IPS DF 6.9 (cell line): ENCODE measurements around the gene USH2A.
"Not testable (repeated sequence)": the region's sequence is repeated elsewhere in the genome, so short reads cannot be mapped to it uniquely, and the experiment has no call there.

Experiments used
- DNase-seq: peaks from one replicate; pipeline ENCODE4 v3.0.0-alpha.2; 2013; ENCODE audit warnings: low read depth, low spot score
- H3K27ac ChIP-seq: one replicate; pipeline ENCODE4 v1.5.1; 2013; ENCODE audit warnings: low read length, control low read depth
- H3K27me3 ChIP-seq: 2 replicates; pipeline ENCODE4 v1.6.1; 2013; ENCODE audit warnings: mild to moderate bottlenecking, low read length; ENCODE audit not compliant: control insufficient read depth, insufficient read depth
- H3K36me3 ChIP-seq: 2 replicates; pipeline ENCODE4 v1.6.1; 2013; ENCODE audit warnings: low read length; ENCODE audit not compliant: control insufficient read depth, insufficient read depth
- H3K4me1 ChIP-seq: 2 replicates; pipeline ENCODE4 v1.6.1; 2013; ENCODE audit warnings: low read length; ENCODE audit not compliant: control insufficient read depth, insufficient read depth
- H3K4me3 ChIP-seq: 2 replicates; pipeline ENCODE4 v1.5.1; 2013; ENCODE audit warnings: mild to moderate bottlenecking, low read length
- H3K9me3 ChIP-seq: 2 replicates; pipeline ENCODE4 v1.6.1; 2013; ENCODE audit warnings: low read length, inconsistent platforms; ENCODE audit not compliant: control insufficient read depth, insufficient read depth
- WGBS: extraction: QIAGEN DNeasy Blood & Tissue Kit; methylation state at CpG from one replicate; pipeline ENCODE4 v1.1.7; 2013; ENCODE audit warnings: mixed read lengths, missing lambda C conversion rate; ENCODE audit not compliant: insufficient read length, insufficient coverage; 5-methylcytosine and 5-hydroxymethylcytosine counted together

USH2A gene

DNA sequence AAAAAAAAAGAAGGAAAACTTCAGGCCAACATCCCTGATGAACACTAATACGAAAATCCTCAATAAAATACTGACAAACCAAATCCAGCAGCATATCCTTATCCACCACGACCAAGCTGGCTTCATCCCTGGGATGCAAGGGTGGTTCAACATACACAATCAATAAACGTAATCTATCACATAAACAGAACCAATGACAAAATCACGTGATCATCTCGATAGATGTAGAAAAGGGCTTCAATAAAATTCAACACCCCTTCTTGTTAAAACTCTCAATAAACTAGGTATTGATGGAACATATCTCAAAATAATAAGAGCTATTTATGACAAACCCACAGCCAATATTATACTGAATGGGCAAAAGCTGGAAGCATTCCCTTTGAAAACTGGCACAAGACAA, 82.7 kb downstream of the USH2A start:
- not testable (repeated sequence) for H3K9me3 ChIP-seq, DNase-seq, H3K27me3 ChIP-seq, H3K27ac ChIP-seq, H3K36me3 ChIP-seq, H3K4me3 ChIP-seq, H3K4me1 ChIP-seq
- no CpG with 5 or more reads among the region's 5 CpGs for WGBS

- WGBS = no CpG with 5 or more reads among the region's 3 CpGs
- Histone ChIP-seq H3K36me3 (no peaks in the 10 kb centered on the region), H3K27ac (no peak overlapping the region), H3K27me3 (no peaks in the 10 kb centered on the region), H3K9me3 (no peaks in the 10 kb centered on the region), H3K4me3 (no peak overlapping the region), H3K4me1 (no peaks in the 10 kb centered on the region)
- DNase-seq = no peak
Measured at GRCh38 chr1:216332462-216332861, 90.8 kb downstream of the USH2A start.

GRCh38 chr1:216332003-216332402, 91.2 kb downstream of the USH2A start:
- Histone ChIP-seq H3K9me3 (no peaks in the 10 kb centered on the region), H3K27ac (no peak overlapping the region), H3K4me3 (no peak overlapping the region), H3K4me1 (no peaks in the 10 kb centered on the region), H3K36me3 (no peaks in the 10 kb centered on the region), H3K27me3 (no peaks in the 10 kb centered on the region)
- no peak for DNase-seq
- WGBS = no CpG with 5 or more reads among the region's 2 CpGs

DNA sequence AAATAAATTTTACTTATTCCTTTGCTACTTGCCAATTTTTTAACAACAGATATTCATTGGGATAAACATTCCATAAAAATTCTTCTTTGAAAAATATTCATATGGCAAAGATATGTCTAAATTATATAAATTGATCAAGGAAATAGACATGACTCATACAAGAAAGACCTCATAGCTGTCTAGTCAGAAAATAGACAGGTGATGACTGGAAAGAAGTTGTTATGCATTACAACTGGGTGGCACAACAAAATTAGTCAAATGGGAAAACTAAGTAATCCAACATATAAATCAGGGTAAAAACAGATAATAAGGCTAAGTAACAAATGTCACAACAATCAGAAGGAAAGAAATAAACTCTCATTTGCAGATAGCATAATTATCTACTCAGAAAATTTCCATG, 92.0 kb downstream of the USH2A start:
- H3K4me3 ChIP-seq = no peak overlapping the region
- H3K36me3 ChIP-seq = no peaks in the 10 kb centered on the region
- no peak for DNase-seq
- no peaks in the 10 kb centered on the region for H3K27me3 ChIP-seq
- H3K27ac ChIP-seq = no peak overlapping the region
- H3K4me1 ChIP-seq = no peaks in the 10 kb centered on the region
- no peaks in the 10 kb centered on the region for H3K9me3 ChIP-seq

- Histone ChIP-seq H3K4me3 (no peak overlapping the region), H3K36me3 (no peaks in the 10 kb centered on the region), H3K27ac (no peak overlapping the region), H3K9me3 (no peaks in the 10 kb centered on the region), H3K27me3 (no peaks in the 10 kb centered on the region), H3K4me1 (no peaks in the 10 kb centered on the region)
- no peak for DNase-seq
- no CpG with 5 or more reads among the region's 2 CpGs for WGBS
Measured at GRCh38 chr1:216330262-216330661, 93.0 kb downstream of the USH2A start.

GRCh38 chr1:216325946-216326345, 97.3 kb downstream of the USH2A start:
- no peak overlapping the region for H3K4me3 ChIP-seq
- DNase-seq = no peak
- no peaks in the 10 kb centered on the region for H3K36me3 ChIP-seq
- H3K27me3 ChIP-seq = no peaks in the 10 kb centered on the region
- no peak overlapping the region for H3K27ac ChIP-seq
- H3K9me3 ChIP-seq = no peaks in the 10 kb centered on the region
- WGBS = no CpG with 5 or more reads among the region's 2 CpGs
- no peaks in the 10 kb centered on the region for H3K4me1 ChIP-seq

GRCh38 chr1:216325336-216325735, 97.9 kb downstream of the USH2A start:
- DNase-seq = no peak
- H3K36me3 ChIP-seq = no peaks in the 10 kb centered on the region
- H3K27ac ChIP-seq = no peak overlapping the region
- no peaks in the 10 kb centered on the region for H3K9me3 ChIP-seq
- H3K27me3 ChIP-seq = no peaks in the 10 kb centered on the region
- no CpG with 5 or more reads among the region's 7 CpGs for WGBS
- H3K4me3 ChIP-seq = no peak overlapping the region
- no peaks in the 10 kb centered on the region for H3K4me1 ChIP-seq

GRCh38 chr1:216323344-216323743, 99.9 kb downstream of the USH2A start:
- Histone ChIP-seq H3K27me3 (no peaks in the 10 kb centered on the region), H3K4me1 (no peaks in the 10 kb centered on the region), H3K27ac (no peak overlapping the region), H3K36me3 (no peaks in the 10 kb centered on the region), H3K9me3 (no peaks in the 10 kb centered on the region), H3K4me3 (no peak overlapping the region)
- no CpG with 5 or more reads among the region's 6 CpGs for WGBS
- DNase-seq = no peak

DNA sequence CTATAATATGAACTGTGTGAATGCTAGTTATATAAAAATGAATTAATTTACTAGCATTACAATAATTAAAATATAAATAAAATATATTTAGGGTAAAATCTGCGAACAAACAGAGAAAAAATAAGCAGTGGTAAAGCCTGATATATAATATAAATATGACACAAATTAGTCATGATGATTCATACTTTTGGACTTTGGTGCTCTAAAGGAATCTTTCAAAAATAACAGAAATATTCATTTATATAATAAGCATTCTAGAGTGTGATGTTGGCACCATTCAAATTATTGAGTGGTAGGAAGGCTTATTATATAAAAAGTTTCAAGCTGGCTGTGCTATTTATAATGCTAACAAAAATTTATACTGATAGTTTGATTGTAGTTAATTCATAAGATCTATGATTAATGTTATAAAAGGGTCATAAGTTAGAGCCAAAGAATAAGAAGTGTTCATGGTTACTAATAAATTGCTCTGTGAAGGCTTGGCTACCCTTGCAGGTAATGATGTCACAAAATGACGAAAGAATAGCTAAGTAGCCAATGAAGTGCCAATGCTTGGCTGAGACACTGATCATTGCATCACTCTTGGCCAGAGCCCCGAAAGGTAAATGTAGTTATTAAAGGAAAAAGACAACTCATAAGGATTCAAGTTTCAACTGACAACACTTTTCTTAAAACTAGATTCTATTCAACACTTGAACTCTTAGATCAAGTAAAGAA, 108.7 kb downstream of the USH2A start:
- WGBS = no CpG with 5 or more reads among the region's 3 CpGs

GRCh38 chr1:216310776-216311175, 112.5 kb downstream of the USH2A start:
- no CpG with 5 or more reads among the region's 4 CpGs for WGBS
- no peaks in the 10 kb centered on the region for H3K36me3 ChIP-seq
- no peaks in the 10 kb centered on the region for H3K9me3 ChIP-seq
- no peak overlapping the region for H3K4me3 ChIP-seq
- no peaks in the 10 kb centered on the region for H3K27me3 ChIP-seq
- H3K27ac ChIP-seq = no peak overlapping the region
- DNase-seq = peak; percentile 54
- H3K4me1 ChIP-seq = no peaks in the 10 kb centered on the region

More for the DNA sequence above, 108.7 kb downstream of the USH2A start:
- no peaks in the 10 kb centered on the region for H3K4me1 ChIP-seq
- no peaks in the 10 kb centered on the region for H3K36me3 ChIP-seq
- no peak for DNase-seq
- H3K4me3 ChIP-seq = no peak overlapping the region
- no peaks in the 10 kb centered on the region for H3K27me3 ChIP-seq
- no peaks in the 10 kb centered on the region for H3K9me3 ChIP-seq
- H3K27ac ChIP-seq = no peak overlapping the region

DNA sequence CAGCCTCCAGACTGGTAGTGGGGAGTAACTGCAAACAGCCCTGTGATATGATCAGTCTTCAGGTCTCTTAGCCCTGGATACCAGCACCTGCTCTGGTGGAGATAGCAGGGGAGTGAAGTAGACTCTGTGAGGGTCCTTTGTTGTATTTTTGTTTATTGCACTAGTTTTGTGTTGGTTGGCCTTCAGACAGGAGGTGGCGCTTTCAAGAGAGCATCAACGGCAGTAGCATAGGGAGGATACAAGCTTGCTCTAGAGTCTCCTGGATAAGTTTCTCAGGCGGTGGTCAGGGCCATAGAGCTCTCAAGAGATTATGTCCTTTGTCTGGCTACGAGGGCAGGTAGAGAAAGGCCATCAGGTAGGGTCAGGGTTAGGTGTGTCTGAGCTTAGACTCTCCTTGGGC, 116.4 kb downstream of the USH2A start:
- Histone ChIP-seq H3K4me3 (no peak overlapping the region), H3K27me3 (no peaks in the 10 kb centered on the region), H3K4me1 (no peaks in the 10 kb centered on the region), H3K9me3 (no peaks in the 10 kb centered on the region), H3K27ac (no peak overlapping the region), H3K36me3 (no peaks in the 10 kb centered on the region)
- no CpG with 5 or more reads among the region's 4 CpGs for WGBS
- no peak for DNase-seq
